Measurements from ENCODE around the gene ASNSD1. TPM values are rescaled to one million over a fixed set of nuclear protein-coding genes. Genes with fewer than 3 reads are reported as not detected.

The ASNSD1 gene
- total RNA-seq, 2 experiments from 2014 or later, result 36.9 to 39.4 TPM

GRCh38 chr2:189629531-189630453 lies 31.5 kb upstream of the ASNSD1 start:
- ATAC-seq (no peak), DNase-seq (no peak)
- peaks cover 6% of the 10 kb centered on the region for H3K4me1 Mint-ChIP-seq (ENCODE audit: low read depth)
- H3K36me3 Mint-ChIP-seq (ENCODE audit: low read depth), result no peaks in the 10 kb centered on the region
- peaks cover 2% of the 10 kb centered on the region for H3K27me3 Mint-ChIP-seq (ENCODE audit: low read depth)
- ChIA-PET CTCF (interaction anchor here (0.9 to 1.1 kb wide), 3 partner anchors 9 to 162 kb away, joined by 3 to 4 read pairs (median 3); no protein-coding TSS in a partner anchor), POLR2A (interaction anchor here (0.6 kb wide), 1 partner anchor 67 kb away, joined by 3 read pairs; no protein-coding TSS in a partner anchor)
- no peaks in the 10 kb centered on the region for H3K9me3 Mint-ChIP-seq (ENCODE audit: insufficient read depth)
- no peak overlapping the region for H3K4me3 Mint-ChIP-seq
- H3K27ac Mint-ChIP-seq, result no peak overlapping the region

GRCh38 chr2:189631849-189632248 lies 29.4 kb upstream of the ASNSD1 start:
- Mint-ChIP-seq H3K9me3 (ENCODE audit: insufficient read depth) (no peaks in the 10 kb centered on the region), H3K4me3 (no peak overlapping the region), H3K36me3 (ENCODE audit: low read depth) (no peaks in the 10 kb centered on the region), H3K27ac (no peak overlapping the region), H3K27me3 (ENCODE audit: low read depth) (peaks cover 2% of the 10 kb centered on the region), H3K4me1 (ENCODE audit: low read depth) (no peaks in the 10 kb centered on the region)
- ATAC-seq (no peak), DNase-seq (no peak)
- ChIA-PET POLR2A (no interaction called here), CTCF (interaction anchor here (1.1 to 1.3 kb wide), 2 partner anchors 26 to 42 kb away, joined by 3 to 4 read pairs; no protein-coding TSS in a partner anchor)

- ChIA-PET CTCF (interaction anchor here (1.3 to 1.6 kb wide), 3 partner anchors 11 to 26 kb away, joined by 3 to 4 read pairs (median 4); no protein-coding TSS in a partner anchor), POLR2A (no interaction called here)
- Mint-ChIP-seq H3K9me3 (ENCODE audit: insufficient read depth) (no peaks in the 10 kb centered on the region), H3K36me3 (ENCODE audit: low read depth) (no peaks in the 10 kb centered on the region), H3K4me1 (ENCODE audit: low read depth) (no peaks in the 10 kb centered on the region), H3K27ac (no peak overlapping the region), H3K27me3 (ENCODE audit: low read depth) (peaks cover 2% of the 10 kb centered on the region), H3K4me3 (no peak overlapping the region)
- no peak for DNase-seq
- ATAC-seq, result peak; percentile 47
Observed at GRCh38 chr2:189633392-189633811, 27.9 kb upstream of the ASNSD1 start.

- Mint-ChIP-seq H3K4me1 (ENCODE audit: low read depth) (no peaks in the 10 kb centered on the region), H3K36me3 (ENCODE audit: low read depth) (no peaks in the 10 kb centered on the region), H3K4me3 (no peak overlapping the region)
Observed at GRCh38 chr2:189635353-189635752, 25.9 kb upstream of the ASNSD1 start.

GRCh38 chr2:189638301-189639006 lies 22.8 kb upstream of the ASNSD1 start:
- H3K27me3 Mint-ChIP-seq (ENCODE audit: low read depth), result no peaks in the 10 kb centered on the region
- DNase-seq (no peak), ATAC-seq (no peak)
- no peaks in the 10 kb centered on the region for H3K4me1 Mint-ChIP-seq (ENCODE audit: low read depth)
- no peaks in the 10 kb centered on the region for H3K9me3 Mint-ChIP-seq (ENCODE audit: insufficient read depth)
- no peak overlapping the region for H3K4me3 Mint-ChIP-seq
- POLR2A ChIA-PET, result no interaction called here
- CTCF ChIA-PET, result no interaction called here
- H3K36me3 Mint-ChIP-seq (ENCODE audit: low read depth), result no peaks in the 10 kb centered on the region
- H3K27ac Mint-ChIP-seq, result peak overlapping the region; percentile 1

More at GRCh38 chr2:189635353-189635752, 25.9 kb upstream of the ASNSD1 start:
- POLR2A ChIA-PET, result no interaction called here
- Mint-ChIP-seq H3K9me3 (ENCODE audit: insufficient read depth) (no peaks in the 10 kb centered on the region), H3K27me3 (ENCODE audit: low read depth) (peaks cover 2% of the 10 kb centered on the region), H3K27ac (no peak overlapping the region)
- CTCF ChIA-PET, result interaction anchor here (2.0 kb wide), 1 partner anchor 15 kb away, joined by 5 read pairs; no protein-coding TSS in a partner anchor
- DNase-seq (no peak), ATAC-seq (no peak)

- Mint-ChIP-seq H3K27ac (no peak overlapping the region), H3K36me3 (ENCODE audit: low read depth) (no peaks in the 10 kb centered on the region), H3K27me3 (ENCODE audit: low read depth) (no peaks in the 10 kb centered on the region), H3K4me3 (no peak overlapping the region), H3K4me1 (ENCODE audit: low read depth) (no peaks in the 10 kb centered on the region), H3K9me3 (ENCODE audit: insufficient read depth) (no peaks in the 10 kb centered on the region)
- no peak for DNase-seq
- ATAC-seq, result no peak
- ChIA-PET POLR2A (no interaction called here), CTCF (no interaction called here)
Observed at GRCh38 chr2:189639007-189639609, 22.2 kb upstream of the ASNSD1 start.

GRCh38 chr2:189641002-189641401 lies 20.3 kb upstream of the ASNSD1 start:
- ATAC-seq (no peak), DNase-seq (no peak)
- Mint-ChIP-seq H3K36me3 (ENCODE audit: low read depth) (no peaks in the 10 kb centered on the region), H3K27ac (no peak overlapping the region), H3K4me3 (no peak overlapping the region), H3K9me3 (ENCODE audit: insufficient read depth) (no peaks in the 10 kb centered on the region), H3K27me3 (ENCODE audit: low read depth) (no peaks in the 10 kb centered on the region), H3K4me1 (ENCODE audit: low read depth) (no peaks in the 10 kb centered on the region)
- ChIA-PET POLR2A (no interaction called here), CTCF (interaction anchor here (1.0 to 1.7 kb wide), 2 partner anchors 11 to 20 kb away, joined by 3 to 4 read pairs; partner anchors contain the start of gene ASNSD1)

- H3K27me3 Mint-ChIP-seq (ENCODE audit: low read depth), result no peaks in the 10 kb centered on the region
- H3K27ac Mint-ChIP-seq, result no peak overlapping the region
- DNase-seq (no peak), ATAC-seq (no peak)
- no peaks in the 10 kb centered on the region for H3K9me3 Mint-ChIP-seq (ENCODE audit: insufficient read depth)
- H3K36me3 Mint-ChIP-seq (ENCODE audit: low read depth), result no peaks in the 10 kb centered on the region
- no peaks in the 10 kb centered on the region for H3K4me1 Mint-ChIP-seq (ENCODE audit: low read depth)
- ChIA-PET CTCF (interaction anchor here (1.0 to 1.7 kb wide), 3 partner anchors 12 to 19 kb away, joined by 3 to 4 read pairs (median 3); partner anchors contain the start of gene ASNSD1), POLR2A (no interaction called here)
- H3K4me3 Mint-ChIP-seq, result no peak overlapping the region
Observed at GRCh38 chr2:189641590-189641989, 19.7 kb upstream of the ASNSD1 start.

- ChIA-PET CTCF (no interaction called here), POLR2A (no interaction called here)
- H3K9me3 Mint-ChIP-seq (ENCODE audit: insufficient read depth), result no peaks in the 10 kb centered on the region
- ATAC-seq (no peak), DNase-seq (no peak)
- no peak overlapping the region for H3K4me3 Mint-ChIP-seq
- H3K36me3 Mint-ChIP-seq (ENCODE audit: low read depth), result peaks cover 2% of the 10 kb centered on the region
- no peaks in the 10 kb centered on the region for H3K4me1 Mint-ChIP-seq (ENCODE audit: low read depth)
- no peaks in the 10 kb centered on the region for H3K27me3 Mint-ChIP-seq (ENCODE audit: low read depth)
- H3K27ac Mint-ChIP-seq, result no peak overlapping the region
Observed at GRCh38 chr2:189646521-189646920, 14.7 kb upstream of the ASNSD1 start.

- Mint-ChIP-seq H3K27ac (no peak overlapping the region), H3K9me3 (ENCODE audit: insufficient read depth) (peaks cover 6% of the 10 kb centered on the region), H3K27me3 (ENCODE audit: low read depth) (no peaks in the 10 kb centered on the region), H3K4me3 (no peak overlapping the region), H3K36me3 (ENCODE audit: low read depth) (peaks cover 6% of the 10 kb centered on the region), H3K4me1 (ENCODE audit: low read depth) (no peaks in the 10 kb centered on the region)
- ATAC-seq (no peak), DNase-seq (no peak)
- ChIA-PET POLR2A (no interaction called here), CTCF (interaction anchor here (1.0 kb wide), 1 partner anchor 25 kb away, joined by 3 read pairs; the partner anchor contains the start of gene ANKAR)
Observed at GRCh38 chr2:189648846-189649509, 12.3 kb upstream of the ASNSD1 start.

GRCh38 chr2:189651284-189651683 lies 10.0 kb upstream of the ASNSD1 start:
- H3K27me3 Mint-ChIP-seq (ENCODE audit: low read depth), result no peaks in the 10 kb centered on the region
- H3K4me1 Mint-ChIP-seq (ENCODE audit: low read depth), result peaks cover 7% of the 10 kb centered on the region
- H3K36me3 Mint-ChIP-seq (ENCODE audit: low read depth), result peaks cover 8% of the 10 kb centered on the region
- no peak overlapping the region for H3K4me3 Mint-ChIP-seq
- peaks cover 13% of the 10 kb centered on the region for H3K9me3 Mint-ChIP-seq (ENCODE audit: insufficient read depth)
- H3K27ac Mint-ChIP-seq, result no peak overlapping the region
- ChIA-PET CTCF (interaction anchor here (1.9 kb wide), 1 partner anchor 10 kb away, joined by 10 read pairs; the partner anchor contains the start of gene ASNSD1), POLR2A (no interaction called here)
- ATAC-seq, result no peak
- no peak for DNase-seq

Measured in activated CD8-positive, alpha-beta T cell treated with anti-CD3 and anti-CD28 coated beads, Interleukin-2, amount 10 ng/mL, durations not matched to agents 7 days and 5 days (primary cell).